HG03378 (cell line): ENCODE measurements around the gene ALK.
"Not testable (repeated sequence)": the region's sequence is repeated elsewhere in the genome, so short reads cannot be mapped to it uniquely, and the experiment has no call there.

Source experiments
- ATAC-seq: cut with Tn5 transposase; IDR thresholded peaks from one replicate; pipeline ENCODE4 v1.9.1; 2021; ENCODE audit warnings: mild to moderate bottlenecking, moderate library complexity; ENCODE audit not compliant: unreplicated experiment

ALK gene

GRCh38 chr2:29844713-29845326 is 76.6 kb downstream of the ALK start:
- ATAC-seq: no peak

GRCh38 chr2:29841386-29842004 is 79.9 kb downstream of the ALK start:
- no peak for ATAC-seq

GRCh38 chr2:29839306-29839705 is 82.1 kb downstream of the ALK start:
- ATAC-seq: no peak

GRCh38 chr2:29837925-29838324 is 83.5 kb downstream of the ALK start:
- ATAC-seq: no peak

- ATAC-seq: no peak
Observed at GRCh38 chr2:29834624-29835023, 86.8 kb downstream of the ALK start.

- ATAC-seq: no peak
Observed at GRCh38 chr2:29834036-29834540, 87.3 kb downstream of the ALK start.

GRCh38 chr2:29831560-29831959 is 89.8 kb downstream of the ALK start:
- no peak for ATAC-seq

GRCh38 chr2:29829841-29830240 is 91.5 kb downstream of the ALK start:
- ATAC-seq: no peak

GRCh38 chr2:29824145-29824544 is 97.2 kb downstream of the ALK start:
- not testable (repeated sequence) for ATAC-seq

GRCh38 chr2:29821591-29821990 is 99.8 kb downstream of the ALK start:
- no peak for ATAC-seq

GRCh38 chr2:29819570-29819969 is 101.8 kb downstream of the ALK start:
- ATAC-seq: no peak

- no peak for ATAC-seq
Observed at GRCh38 chr2:29817801-29818680, 103.3 kb downstream of the ALK start.

- no peak for ATAC-seq
Observed at GRCh38 chr2:29817299-29817698, 104.1 kb downstream of the ALK start.

GRCh38 chr2:29816651-29817050 is 104.7 kb downstream of the ALK start:
- no peak for ATAC-seq

- no peak for ATAC-seq
Observed at GRCh38 chr2:29811378-29811777, 110.0 kb downstream of the ALK start.

GRCh38 chr2:29810956-29811355 is 110.4 kb downstream of the ALK start:
- no peak for ATAC-seq

- no peak for ATAC-seq
Observed at GRCh38 chr2:29808321-29808720, 113.1 kb downstream of the ALK start.

GRCh38 chr2:29807082-29807481 is 114.3 kb downstream of the ALK start:
- ATAC-seq: no peak

- no peak for ATAC-seq
Observed at GRCh38 chr2:29806461-29806860, 114.9 kb downstream of the ALK start.

- no peak for ATAC-seq
Observed at GRCh38 chr2:29804671-29805070, 116.7 kb downstream of the ALK start.

- ATAC-seq: no peak
Observed at GRCh38 chr2:29803537-29803936, 117.8 kb downstream of the ALK start.

- no peak for ATAC-seq
Observed at GRCh38 chr2:29802986-29803385, 118.4 kb downstream of the ALK start.
